Ascending aorta (tissue), 2 donors: ENCODE data around the gene SCNM1. TPM values are rescaled to one million over a fixed set of nuclear protein-coding genes. Genes with fewer than 3 reads are reported as not detected.

Experiments used
- DNase-seq, 2 donors: peaks; one replicate each; pipeline ENCODE4 v3.0.0-alpha.2; 2019; ENCODE audit warnings: low spot score in 2 of 2
- H3K27ac ChIP-seq, 2 donors: fragments of 200-600 bp; sonication (generic); one replicate each; pipeline ENCODE4 v1.5.1; 2016 to 2017; ENCODE audit warnings: mild to moderate bottlenecking in 1 of 2
- H3K27me3 ChIP-seq: fragments of 200-600 bp; sonication (generic); one replicate; pipeline ENCODE4 v1.5.1; 2017
- H3K36me3 ChIP-seq, 2 donors: fragments of 200-600 bp; sonication (generic); one replicate each; pipeline ENCODE4 v1.5.1; 2016
- H3K4me1 ChIP-seq, 2 donors: fragments of 200-600 bp; sonication (generic); one replicate each; pipeline ENCODE4 v1.5.1; 2016 to 2017; ENCODE audit warnings: mild to moderate bottlenecking in 1 of 2
- H3K4me3 ChIP-seq, 2 donors: fragments of 200-600 bp; sonication (generic); one replicate each; pipeline ENCODE4 v1.5.1; 2016 to 2017; ENCODE audit warnings: mild to moderate bottlenecking in 1 of 2
- H3K9me3 ChIP-seq, 2 donors: fragments of 200-600 bp; sonication (generic); one replicate each; pipeline ENCODE4 v1.5.1; 2016
- CTCF ChIP-seq, 3 experiments: fragments of 200-600 bp in 2 of 3; fragments of 450-650 bp in 1 of 3; sonication (generic) in 2 of 3; IDR thresholded peaks; one replicate each; pipeline ENCODE4 v1.5.1; 2016 to 2019; ENCODE audit warnings: antibody characterized with exemption in 3 of 3, mild to moderate bottlenecking in 1 of 3, moderate library complexity in 1 of 3
- intact Hi-C: fragments of 100-400 bp; cut with DNase I; formaldehyde crosslinking; loops from one replicate; pipeline ENCODE4 v1.15.1; 2023
- total RNA-seq: library from RNA; depleted of rRNA; stranded (reverse); fragments of >200 nt; gene quantifications from one replicate; pipeline ENCODE4 v1.1.0, GENCODE V29; 2016

The SCNM1 gene
- total RNA-seq, 1 donor from 2014 or later: 27.4 TPM

GRCh38 chr1:151156515-151156819 lies 9.5 kb upstream of the SCNM1 start, which contains the start of gene TNFAIP8L2:
Gene TNFAIP8L2, plus strand, starts transcription at chr1:151156649. Its CDS starts 2,049 bp downstream, at chr1:151158698.
- Histone ChIP-seq H3K27ac (no peak within 1 kb of the TSS), H3K9me3 (no peaks in the 10 kb centered on the region), H3K4me1 (peaks cover 0 to 8% of the 10 kb centered on the region in 2 donors), H3K27me3 (no peaks in the 10 kb centered on the region), H3K4me3 (peak within 1 kb of the TSS in 1 of 2 donors; percentile 52), H3K36me3 (peaks cover 30 to 39% of the 10 kb centered on the region in 2 donors)
- intact Hi-C loops: loop anchor here (1.0 kb wide), 2 partner anchors 56 to 132 kb away; no protein-coding TSS in a partner anchor
- TF ChIP-seq CTCF (IDR thresholded peaks at IDR 0.05): no peak
- no peak for DNase-seq

DNA sequence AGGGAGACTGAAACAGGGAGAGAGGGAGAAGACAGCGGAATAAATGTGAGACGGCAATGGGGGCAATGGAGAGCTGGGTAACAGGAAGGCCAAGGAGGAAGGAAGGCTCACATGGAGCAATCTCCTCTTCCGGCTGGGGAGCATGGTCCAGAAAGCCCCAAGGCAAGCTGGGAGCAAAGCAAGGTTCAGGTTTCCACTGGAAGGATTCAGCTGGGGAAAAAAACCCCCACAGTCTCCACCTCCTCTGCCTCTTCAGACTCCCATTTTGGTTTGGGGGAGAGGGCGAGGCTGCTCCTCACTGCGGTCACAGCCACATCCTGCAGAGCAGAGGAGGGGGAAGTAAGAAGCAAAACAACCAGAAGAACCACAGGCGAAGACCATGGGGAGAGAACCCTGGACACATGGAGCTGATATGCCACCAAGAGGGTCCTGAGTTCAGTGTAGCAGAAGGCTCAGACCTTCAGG lies 8.8 kb upstream of the SCNM1 start:
- H3K4me3 ChIP-seq: peak overlapping the region in 1 of 2 donors; percentile 52
- peaks cover 0 to 8% of the 10 kb centered on the region in 2 donors for H3K4me1 ChIP-seq
- H3K27ac ChIP-seq: no peak overlapping the region
- H3K36me3 ChIP-seq: peaks cover 32 to 44% of the 10 kb centered on the region in 2 donors
- DNase-seq: no peak
- no peaks in the 10 kb centered on the region for H3K27me3 ChIP-seq
- intact Hi-C loops: no loop called here
- no peak for TF ChIP-seq CTCF (IDR thresholded peaks at IDR 0.05)
- H3K9me3 ChIP-seq: no peaks in the 10 kb centered on the region

GRCh38 chr1:151158326-151158725 lies 7.6 kb upstream of the SCNM1 start:
- intact Hi-C loops: no loop called here
- H3K4me1 ChIP-seq: peaks cover 0 to 10% of the 10 kb centered on the region in 2 donors
- DNase-seq: no peak
- H3K27me3 ChIP-seq: no peaks in the 10 kb centered on the region
- TF ChIP-seq CTCF (IDR thresholded peaks at IDR 0.05): no peak
- peak overlapping the region in 1 of 2 donors; percentile 20 for H3K27ac ChIP-seq
- peak overlapping the region in 1 of 2 donors; percentile 52 for H3K4me3 ChIP-seq
- peaks cover 32 to 44% of the 10 kb centered on the region in 2 donors for H3K36me3 ChIP-seq
- no peaks in the 10 kb centered on the region for H3K9me3 ChIP-seq

GRCh38 chr1:151158751-151159251 lies 7.1 kb upstream of the SCNM1 start:
- Histone ChIP-seq H3K36me3 (peaks cover 32 to 44% of the 10 kb centered on the region in 2 donors), H3K4me3 (no peak overlapping the region), H3K9me3 (no peaks in the 10 kb centered on the region), H3K27me3 (no peaks in the 10 kb centered on the region), H3K4me1 (peaks cover 0 to 14% of the 10 kb centered on the region in 2 donors), H3K27ac (peak overlapping the region; percentile 4 to 20)
- no peak for TF ChIP-seq CTCF (IDR thresholded peaks at IDR 0.05)
- intact Hi-C loops: no loop called here
- no peak for DNase-seq

- H3K36me3 ChIP-seq: peaks cover 32 to 44% of the 10 kb centered on the region in 2 donors
- no peak for DNase-seq
- H3K27me3 ChIP-seq: no peaks in the 10 kb centered on the region
- peaks cover 0 to 19% of the 10 kb centered on the region in 2 donors for H3K4me1 ChIP-seq
- no peak for TF ChIP-seq CTCF (IDR thresholded peaks at IDR 0.05)
- no peaks in the 10 kb centered on the region for H3K9me3 ChIP-seq
- H3K27ac ChIP-seq: peak overlapping the region; percentile 4 to 20
- H3K4me3 ChIP-seq: no peak overlapping the region
- intact Hi-C loops: no loop called here
These were observed 6.6 kb upstream of the SCNM1 start for GRCh38 chr1:151159373-151159772.
